HUES48 (cell line): ENCODE measurements around the gene MYBPC3.

Experiments
- H3K27ac ChIP-seq: one replicate; pipeline ENCODE4 v1.7.0; 2013; ENCODE audit warnings: low read depth, low read length, inconsistent platforms
- H3K27me3 ChIP-seq: 2 replicates; pipeline ENCODE4 v1.6.1; 2013; ENCODE audit warnings: mild to moderate bottlenecking, low read length; ENCODE audit not compliant: control insufficient read depth, insufficient read depth
- H3K36me3 ChIP-seq: 2 replicates; pipeline ENCODE4 v1.6.1; 2013; ENCODE audit warnings: low read length; ENCODE audit not compliant: control insufficient read depth, insufficient read depth
- H3K4me1 ChIP-seq: 2 replicates; pipeline ENCODE4 v1.6.1; 2013; ENCODE audit warnings: mild to moderate bottlenecking, low read length; ENCODE audit not compliant: control insufficient read depth, insufficient read depth
- H3K4me3 ChIP-seq: 2 replicates; pipeline ENCODE4 v1.5.1; 2013; ENCODE audit warnings: mild to moderate bottlenecking, low read depth, low read length
- H3K9ac ChIP-seq: 2 replicates; pipeline ENCODE4 v1.6.1; 2013; ENCODE audit warnings: mild to moderate bottlenecking, low read depth, low read length, moderate library complexity
- H3K9me3 ChIP-seq: 2 replicates; pipeline ENCODE4 v1.6.1; 2013; ENCODE audit warnings: low read length; ENCODE audit not compliant: control insufficient read depth, insufficient read depth

MYBPC3 gene

DNA sequence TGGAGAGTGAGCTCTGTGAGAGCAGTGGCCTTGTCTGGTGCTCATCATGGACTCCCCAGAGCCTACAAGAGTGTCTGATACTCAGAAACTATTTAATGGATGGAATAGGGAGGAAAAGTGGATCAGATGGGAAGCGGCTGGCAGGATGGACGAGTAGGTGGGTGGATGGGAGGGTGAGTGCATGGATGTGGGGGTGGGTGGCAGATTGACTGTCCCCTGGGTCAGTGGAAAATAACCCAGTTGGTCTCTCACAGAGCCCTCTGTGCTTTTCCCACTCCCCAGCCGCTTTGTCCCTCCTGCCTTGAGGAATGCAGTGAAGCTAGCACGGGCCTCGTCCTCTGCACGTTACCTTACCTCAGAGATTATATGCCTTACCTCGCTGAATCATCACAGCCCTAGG lies 19.9 kb upstream of the MYBPC3 start:
- 0 out of 2 replicates have a peak, but pooled peaks cover 4% of the 10 kb centered on the region for H3K4me1 ChIP-seq

GRCh38 chr11:47369676-47370075 lies 17.2 kb upstream of the MYBPC3 start:
- no peak overlapping the region for H3K9ac ChIP-seq
- no peaks in the 10 kb centered on the region for H3K36me3 ChIP-seq
- H3K9me3 ChIP-seq = no peaks in the 10 kb centered on the region
- H3K27me3 ChIP-seq = no peaks in the 10 kb centered on the region
- H3K27ac ChIP-seq = no peak overlapping the region
- H3K4me3 ChIP-seq = no peak overlapping the region
- no peaks in the 10 kb centered on the region for H3K4me1 ChIP-seq

More for the DNA sequence above, 19.9 kb upstream of the MYBPC3 start:
- H3K27me3 ChIP-seq = no peaks in the 10 kb centered on the region
- H3K27ac ChIP-seq = no peak overlapping the region
- no peak overlapping the region for H3K4me3 ChIP-seq
- H3K9me3 ChIP-seq = no peaks in the 10 kb centered on the region
- H3K36me3 ChIP-seq = no peaks in the 10 kb centered on the region
- no peak overlapping the region for H3K9ac ChIP-seq

DNA sequence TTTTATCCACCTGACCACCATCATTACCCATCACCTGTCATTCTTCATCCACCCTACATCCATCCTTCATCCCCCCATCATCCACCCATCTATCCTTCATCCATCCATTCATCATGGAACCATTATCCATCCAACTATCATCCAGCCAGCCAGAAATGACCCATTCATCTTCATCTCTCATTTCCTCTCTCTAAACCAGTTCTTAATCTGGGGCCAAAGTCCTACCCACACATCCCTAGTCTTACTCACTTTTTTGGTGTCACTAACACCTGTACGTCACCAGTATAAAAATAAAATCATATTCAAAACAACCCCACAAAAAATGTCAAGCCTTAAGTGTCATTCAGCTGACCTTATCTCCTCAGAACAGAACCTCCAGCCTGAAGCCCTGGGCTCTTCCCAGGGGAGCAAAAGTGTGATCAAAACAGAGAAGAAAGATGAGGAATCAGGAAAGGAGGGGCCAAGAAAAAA lies 13.6 kb upstream of the MYBPC3 start:
- no peaks in the 10 kb centered on the region for H3K36me3 ChIP-seq
- H3K4me3 ChIP-seq = no peak overlapping the region
- H3K9ac ChIP-seq = no peak overlapping the region
- H3K4me1 ChIP-seq = no peaks in the 10 kb centered on the region
- no peaks in the 10 kb centered on the region for H3K9me3 ChIP-seq
- no peaks in the 10 kb centered on the region for H3K27me3 ChIP-seq
- H3K27ac ChIP-seq = no peak overlapping the region

DNA sequence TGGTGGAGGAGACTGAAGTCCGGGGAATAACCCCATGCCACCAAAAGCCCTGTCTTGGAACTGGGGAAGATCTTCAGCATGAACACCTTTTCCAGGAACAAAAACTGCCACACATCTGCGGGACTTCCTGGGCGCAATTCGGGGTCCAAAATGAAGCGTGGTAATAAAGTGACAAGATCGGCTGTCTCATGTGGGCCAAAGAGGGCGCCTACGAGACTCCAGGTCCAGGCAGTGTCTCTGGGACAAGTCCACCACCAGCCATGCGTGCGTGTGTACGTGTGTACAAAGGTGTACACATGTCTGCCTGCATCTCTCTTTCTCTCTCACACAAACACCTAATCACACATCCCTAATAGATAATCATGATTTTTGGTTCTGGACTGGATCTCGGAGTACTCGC lies 8.9 kb upstream of the MYBPC3 start:
- Histone ChIP-seq H3K27me3 (no peaks in the 10 kb centered on the region), H3K4me3 (no peak overlapping the region), H3K4me1 (no peaks in the 10 kb centered on the region), H3K9me3 (no peaks in the 10 kb centered on the region), H3K9ac (no peak overlapping the region), H3K36me3 (no peaks in the 10 kb centered on the region), H3K27ac (no peak overlapping the region)

DNA sequence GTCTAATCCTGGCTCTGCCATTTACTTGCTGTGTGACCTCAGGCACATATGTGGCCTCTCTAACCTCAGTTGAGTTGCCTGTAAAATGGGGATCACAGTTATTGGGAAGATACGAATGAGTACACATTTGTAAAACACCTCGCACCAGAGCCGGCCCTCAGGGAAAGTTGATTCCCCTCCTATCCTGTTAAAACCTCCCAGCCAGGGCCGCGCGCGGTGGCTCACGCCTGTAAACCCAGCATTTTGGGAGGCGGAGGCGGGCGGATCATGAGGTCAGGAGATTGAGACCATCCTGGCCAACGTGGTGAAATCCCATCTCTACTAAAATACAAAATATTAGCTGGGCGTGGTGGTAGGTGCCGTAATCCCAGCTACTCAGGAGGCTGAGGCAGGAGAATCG lies 7.8 kb upstream of the MYBPC3 start:
- no peaks in the 10 kb centered on the region for H3K9me3 ChIP-seq
- no peaks in the 10 kb centered on the region for H3K27me3 ChIP-seq
- H3K4me1 ChIP-seq = no peaks in the 10 kb centered on the region
- H3K9ac ChIP-seq = no peak overlapping the region
- no peak overlapping the region for H3K27ac ChIP-seq
- no peak overlapping the region for H3K4me3 ChIP-seq
- no peaks in the 10 kb centered on the region for H3K36me3 ChIP-seq

GRCh38 chr11:47359586-47359985 lies 7.1 kb upstream of the MYBPC3 start:
- Histone ChIP-seq H3K4me1 (peaks cover under 1% of the 10 kb centered on the region; the same call in 1 of the 2 replicates), H3K9me3 (no peaks in the 10 kb centered on the region), H3K27ac (no peak overlapping the region), H3K27me3 (no peaks in the 10 kb centered on the region), H3K36me3 (no peaks in the 10 kb centered on the region), H3K9ac (no peak overlapping the region), H3K4me3 (no peak overlapping the region)

GRCh38 chr11:47359162-47359561 lies 6.7 kb upstream of the MYBPC3 start:
- no peak overlapping the region for H3K9ac ChIP-seq
- no peaks in the 10 kb centered on the region for H3K27me3 ChIP-seq
- H3K27ac ChIP-seq = no peak overlapping the region
- H3K9me3 ChIP-seq = no peaks in the 10 kb centered on the region
- H3K36me3 ChIP-seq = no peaks in the 10 kb centered on the region
- H3K4me3 ChIP-seq = no peak overlapping the region
- peaks cover 3% of the 10 kb centered on the region; the same call in 1 of the 2 replicates for H3K4me1 ChIP-seq

GRCh38 chr11:47358731-47359051 lies 6.2 kb upstream of the MYBPC3 start:
- Histone ChIP-seq H3K9ac (no peak overlapping the region), H3K27me3 (no peaks in the 10 kb centered on the region), H3K27ac (no peak overlapping the region), H3K9me3 (no peaks in the 10 kb centered on the region), H3K4me1 (peaks cover 3% of the 10 kb centered on the region; the same call in 1 of the 2 replicates), H3K4me3 (no peak overlapping the region), H3K36me3 (no peaks in the 10 kb centered on the region)

GRCh38 chr11:47357985-47358730 lies 5.7 kb upstream of the MYBPC3 start:
- H3K27ac ChIP-seq = no peak overlapping the region
- H3K27me3 ChIP-seq = no peaks in the 10 kb centered on the region
- H3K9ac ChIP-seq = no peak overlapping the region

GRCh38 chr11:47356998-47357329 lies 4.5 kb upstream of the MYBPC3 start:
- Histone ChIP-seq H3K36me3 (no peaks in the 10 kb centered on the region), H3K4me1 (peaks cover 3% of the 10 kb centered on the region; the same call in 1 of the 2 replicates), H3K9me3 (no peaks in the 10 kb centered on the region), H3K4me3 (no peak overlapping the region), H3K27ac (no peak overlapping the region), H3K9ac (no peak overlapping the region), H3K27me3 (no peaks in the 10 kb centered on the region)

More at GRCh38 chr11:47357985-47358730, 5.7 kb upstream of the MYBPC3 start:
- no peaks in the 10 kb centered on the region for H3K9me3 ChIP-seq
- no peaks in the 10 kb centered on the region for H3K36me3 ChIP-seq
- H3K4me1 ChIP-seq = peaks cover 3% of the 10 kb centered on the region; the same call in 1 of the 2 replicates
- H3K4me3 ChIP-seq = no peak overlapping the region

DNA sequence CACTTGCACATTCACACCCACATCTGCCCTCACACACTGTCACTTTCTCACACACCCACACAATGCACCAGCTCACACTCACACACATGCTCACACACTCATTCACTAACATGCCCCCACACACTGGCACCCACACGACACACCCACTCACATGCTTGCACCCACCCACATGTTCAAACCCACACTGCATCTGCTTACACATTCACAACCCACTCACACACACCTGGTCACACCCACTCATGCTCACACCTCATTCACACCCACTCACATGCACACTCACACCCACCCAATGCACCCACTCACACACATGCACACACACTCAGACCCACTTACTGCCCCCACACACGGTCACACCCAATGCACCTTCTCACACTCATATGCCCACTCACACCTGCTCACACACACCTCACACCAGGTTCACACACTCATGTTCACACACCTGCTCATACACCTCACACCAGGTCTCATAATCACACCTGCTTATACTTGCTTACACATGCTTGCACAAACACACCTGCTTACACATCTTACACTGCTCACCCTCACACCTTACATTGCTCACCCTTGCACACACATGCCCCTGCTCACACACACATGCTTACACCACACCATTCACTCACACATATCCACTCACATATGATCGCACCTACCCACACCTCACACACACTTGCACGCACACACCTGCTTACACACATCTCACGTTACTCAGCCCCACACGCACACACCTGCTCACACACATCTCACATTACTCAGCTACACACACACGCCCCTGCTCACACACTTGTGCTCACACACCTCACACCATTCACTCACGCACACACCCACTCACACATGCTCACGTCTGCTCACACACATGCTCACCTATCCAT lies 3.9 kb upstream of the MYBPC3 start:
- Histone ChIP-seq H3K4me1 (peaks cover 3% of the 10 kb centered on the region; the same call in 1 of the 2 replicates), H3K4me3 (no peak overlapping the region), H3K27ac (no peak overlapping the region), H3K9me3 (no peaks in the 10 kb centered on the region), H3K9ac (no peak overlapping the region), H3K36me3 (no peaks in the 10 kb centered on the region), H3K27me3 (no peaks in the 10 kb centered on the region)
